WTC11 (cell line): ENCODE measurements around the gene RPS6KA5. TPM values are rescaled to one million over a fixed set of nuclear protein-coding genes. Genes with fewer than 3 reads are reported as not detected.
A peak's percentile ranks its signal among the peaks of the same experiment; 100 is the strongest.

Source experiments
- ATAC-seq: fragments of 200-7000 bp; cut with Tn5 transposase; 2 replicates; pipeline ENCODE4 v1.10.0; 2021; ENCODE audit warnings: mild to moderate bottlenecking, moderate library complexity
- CTCF ChIA-PET: fragments of 300-600 bp; sonication (Branson Sonifier 250); formaldehyde crosslinking; loops from one replicate; lab custom pipeline; 2021; ENCODE audit warnings: antibody characterized with exemption; lab: Charles Lee
- POLR2A ChIA-PET: fragments of 350-600 bp; sonication (Branson Sonifier 250); formaldehyde crosslinking; loops from one replicate; lab custom pipeline; 2021; ENCODE audit warnings: antibody characterized with exemption; lab: Charles Lee
- DNase-seq: peaks from one replicate; pipeline ENCODE4 v3.0.0; 2021; ENCODE audit warnings: low spot score
- H3K27ac Mint-ChIP-seq: 2 replicates; pipeline ENCODE4 v1.8.0; 2021; ENCODE audit warnings: mixed read lengths
- H3K27me3 Mint-ChIP-seq: 2 replicates; pipeline ENCODE4 v1.8.0; 2021; ENCODE audit warnings: low read depth, mild to moderate bottlenecking, moderate library complexity, mixed read lengths
- H3K36me3 Mint-ChIP-seq: 2 replicates; pipeline ENCODE4 v1.8.0; 2021; ENCODE audit warnings: mixed read lengths
- H3K4me1 Mint-ChIP-seq: 2 replicates; pipeline ENCODE4 v1.8.0; 2022; ENCODE audit warnings: mixed read lengths
- H3K4me3 Mint-ChIP-seq: 2 replicates; pipeline ENCODE4 v1.8.0; 2021; ENCODE audit warnings: mild to moderate bottlenecking, moderate library complexity, mixed read lengths
- H3K9me3 Mint-ChIP-seq: 2 replicates; pipeline ENCODE4 v1.8.0; 2021; ENCODE audit warnings: mixed read lengths
- AFF4 ChIP-seq: sonication (generic); formaldehyde crosslinking; IDR thresholded peaks from 2 replicates; pipeline ENCODE4 v1.8.1; 2023; ENCODE audit warnings: mild to moderate bottlenecking, missing genetic modification reagents, borderline replicate concordance
- ATF1 ChIP-seq: sonication (generic); formaldehyde crosslinking; IDR thresholded peaks from 2 replicates; pipeline ENCODE4 v1.8.1; 2023; ENCODE audit warnings: mild to moderate bottlenecking, moderate library complexity, missing genetic modification reagents
- CDX4 ChIP-seq: fragments of 250-450 bp; sonication (Bioruptor Pico); IDR thresholded peaks from 2 replicates; pipeline ENCODE4 v1.9.0; 2021; ENCODE audit warnings: moderate library complexity, mild to moderate bottlenecking, inconsistent platforms, borderline replicate concordance
- CREB1 ChIP-seq: sonication (generic); formaldehyde crosslinking; IDR thresholded peaks from 2 replicates; pipeline ENCODE4 v1.8.0; 2023; ENCODE audit warnings: mild to moderate bottlenecking, missing genetic modification reagents
- JUN ChIP-seq: sonication (generic); formaldehyde crosslinking; IDR thresholded peaks from 2 replicates; pipeline ENCODE4 v1.8.0; 2023; ENCODE audit warnings: mild to moderate bottlenecking, missing genetic modification reagents
- MYBL2 ChIP-seq: sonication (generic); formaldehyde crosslinking; IDR thresholded peaks from 2 replicates; pipeline ENCODE4 v1.8.1; 2023; ENCODE audit warnings: mild to moderate bottlenecking, moderate library complexity, missing genetic modification reagents
- NFE2L1 ChIP-seq: sonication (generic); formaldehyde crosslinking; IDR thresholded peaks from 2 replicates; pipeline ENCODE4 v1.8.1; 2023; ENCODE audit warnings: missing genetic modification reagents
- PRRX2 ChIP-seq: fragments of 250-450 bp; sonication (Bioruptor Pico); IDR thresholded peaks from 2 replicates; pipeline ENCODE4 v1.8.0; 2021; ENCODE audit warnings: mild to moderate bottlenecking
- SMAD3 ChIP-seq: sonication (generic); formaldehyde crosslinking; IDR thresholded peaks from 2 replicates; pipeline ENCODE4 v1.8.0; 2022; ENCODE audit warnings: missing genetic modification reagents, mild to moderate bottlenecking, borderline replicate concordance
- SOX15 ChIP-seq: fragments of 250-450 bp; sonication (Bioruptor Pico); IDR thresholded peaks from 2 replicates; pipeline ENCODE4 v1.9.0; 2021; ENCODE audit warnings: mild to moderate bottlenecking
- TEAD1 ChIP-seq: sonication (generic); formaldehyde crosslinking; IDR thresholded peaks from 2 replicates; pipeline ENCODE4 v1.8.0; 2022; ENCODE audit warnings: mild to moderate bottlenecking, missing genetic modification reagents
- TP53 ChIP-seq: sonication (generic); formaldehyde crosslinking; IDR thresholded peaks from 2 replicates; pipeline ENCODE4 v1.8.1; 2023; ENCODE audit warnings: mild to moderate bottlenecking, missing genetic modification reagents
- ZBTB21 ChIP-seq: sonication (generic); formaldehyde crosslinking; IDR thresholded peaks from 2 replicates; pipeline ENCODE4 v1.8.1; 2023; ENCODE audit warnings: mild to moderate bottlenecking, missing genetic modification reagents, borderline replicate concordance
- ZBTB43 ChIP-seq: sonication (generic); formaldehyde crosslinking; IDR thresholded peaks from 2 replicates; pipeline ENCODE4 v1.8.1; 2023; ENCODE audit warnings: mild to moderate bottlenecking, missing genetic modification reagents
- ZNF263 ChIP-seq: sonication (generic); formaldehyde crosslinking; IDR thresholded peaks from 2 replicates; pipeline ENCODE4 v1.8.1; 2022; ENCODE audit warnings: low read depth, mild to moderate bottlenecking, moderate library complexity, missing genetic modification reagents
- ZNF671 ChIP-seq: fragments of 250-450 bp; sonication (Bioruptor Pico); IDR thresholded peaks from 2 replicates; pipeline ENCODE4 v1.8.0; 2021; ENCODE audit warnings: mild to moderate bottlenecking
- total RNA-seq: library from RNA; stranded (reverse); gene quantifications from 3 replicates; pipeline ENCODE4 v1.2.3, GENCODE V29; 2021

RPS6KA5 gene
- total RNA-seq, 1 experiment from 2014 or later = 5.2 TPM

GRCh38 chr14:90874599-90874998 lies 185.8 kb downstream of the RPS6KA5 start:
- POLR2A ChIA-PET = no interaction called here
- Mint-ChIP-seq H3K4me3 (no peak overlapping the region), H3K4me1 (peaks cover 18% of the 10 kb centered on the region), H3K27me3 (no peaks in the 10 kb centered on the region), H3K36me3 (peaks cover 2% of the 10 kb centered on the region; the same call in 1 of the 2 replicates), H3K9me3 (peaks cover 4% of the 10 kb centered on the region; the same call in 1 of the 2 replicates), H3K27ac (peak overlapping the region; percentile 5; the same call in 1 of the 2 replicates)
- no peak for DNase-seq
- no peak for TF ChIP-seq SMAD3
- no peak for TF ChIP-seq AFF4 (CRISPR knock-in tag)
- no peak for TF ChIP-seq NFE2L1
- TF ChIP-seq PRRX2 (CRISPR knock-in tag) = no peak
- TF ChIP-seq MYBL2 (CRISPR knock-in tag) = no peak
- TF ChIP-seq ATF1 = no peak
- TF ChIP-seq ZNF671 = no peak
- TF ChIP-seq ZBTB21 (CRISPR knock-in tag) = no peak
- no peak for TF ChIP-seq CDX4
- no peak for TF ChIP-seq CREB1 (CRISPR knock-in tag)
- ATAC-seq = peak; percentile 63
- CTCF ChIA-PET = interaction anchor here (0.8 kb wide), 1 partner anchor 58 kb away, joined by 5 read pairs; no protein-coding TSS in a partner anchor

GRCh38 chr14:90871605-90872233 lies 188.7 kb downstream of the RPS6KA5 start:
- TF ChIP-seq ZNF263 (CRISPR knock-in tag) = no peak
- TF ChIP-seq AFF4 (CRISPR knock-in tag) = no peak
- TF ChIP-seq JUN (CRISPR knock-in tag) = no peak
- no peak for TF ChIP-seq TEAD1 (CRISPR knock-in tag)
- TF ChIP-seq SOX15 (CRISPR knock-in tag) = no peak
- no peak for TF ChIP-seq TP53
- no peak for TF ChIP-seq ZBTB43
- no peak for DNase-seq
- ChIA-PET CTCF (interaction anchor here (1.9 kb wide), 1 partner anchor 113 kb away, joined by 7 read pairs; no protein-coding TSS in a partner anchor), POLR2A (no interaction called here)
- no peaks in the 10 kb centered on the region for H3K27me3 Mint-ChIP-seq
- H3K9me3 Mint-ChIP-seq = peaks cover 4% of the 10 kb centered on the region; the same call in 1 of the 2 replicates
- peaks cover 2% of the 10 kb centered on the region; the same call in 1 of the 2 replicates for H3K36me3 Mint-ChIP-seq
- no peak overlapping the region for H3K27ac Mint-ChIP-seq
- no peak for ATAC-seq
- no peak overlapping the region for H3K4me3 Mint-ChIP-seq
- H3K4me1 Mint-ChIP-seq = peaks cover 20% of the 10 kb centered on the region
